GM13977 (cell line): ENCODE results near the gene OBSCN.

Source experiments
- DNase-seq: peaks from one replicate; pipeline ENCODE4 v3.0.0; 2012; ENCODE audit warnings: low spot score
- CTCF ChIP-seq: IDR thresholded peaks from 2 replicates; pipeline ENCODE4 v1.5.1; 2012; ENCODE audit warnings: mild to moderate bottlenecking, control low read depth; ENCODE audit not compliant: insufficient read depth; ENCODE audit errors: extremely low read depth, missing control alignments
- in situ Hi-C: fragments of 300-500 bp; cut with MboI; formaldehyde crosslinking; loops from one replicate; pipeline ENCODE4 v1.12.0; 2022; ENCODE audit warnings: low sequenced_read_pairs, low pct_unique_long_range_greater_than_20kb, mixed read lengths, inconsistent platforms; ENCODE audit not compliant: unreplicated experiment

OBSCN gene

GRCh38 chr1:228279011-228279721 lies 71.3 kb downstream of the OBSCN start:
- DNase-seq = no peak
- in situ Hi-C loops = no loop called here
- TF ChIP-seq CTCF = no peak

GRCh38 chr1:228279722-228280105 lies 71.9 kb downstream of the OBSCN start:
- no peak for TF ChIP-seq CTCF
- no peak for DNase-seq
- in situ Hi-C loops = no loop called here

DNA sequence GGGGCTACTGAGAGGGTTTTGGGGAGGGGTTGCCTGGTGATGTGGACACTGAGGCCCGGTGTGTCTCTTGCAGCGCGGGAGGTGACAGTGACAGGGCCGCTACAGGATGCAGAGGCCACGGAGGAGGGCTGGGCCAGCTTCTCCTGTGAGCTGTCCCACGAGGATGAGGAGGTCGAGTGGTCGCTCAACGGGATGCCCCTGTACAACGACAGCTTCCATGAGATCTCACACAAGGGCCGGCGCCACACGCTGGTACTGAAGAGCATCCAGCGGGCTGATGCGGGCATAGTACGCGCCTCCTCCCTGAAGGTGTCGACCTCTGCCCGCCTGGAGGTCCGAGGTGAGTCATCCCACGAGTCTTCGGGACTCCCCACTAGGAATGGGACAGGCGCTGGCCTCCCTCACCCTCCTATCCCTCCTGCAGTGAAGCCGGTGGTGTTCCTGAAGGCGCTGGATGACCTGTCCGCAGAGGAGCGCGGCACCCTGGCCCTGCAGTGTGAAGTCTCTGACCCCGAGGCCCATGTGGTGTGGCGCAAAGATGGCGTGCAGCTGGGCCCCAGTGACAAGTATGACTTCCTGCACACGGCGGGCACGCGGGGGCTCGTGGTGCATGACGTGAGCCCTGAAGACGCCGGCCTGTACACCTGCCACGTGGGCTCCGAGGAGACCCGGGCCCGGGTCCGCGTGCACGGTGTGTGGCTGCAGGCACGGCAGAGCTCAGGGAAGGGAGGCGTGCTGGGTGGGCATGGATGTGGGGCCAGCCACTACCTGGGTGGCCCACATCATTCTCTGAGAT lies 72.5 kb downstream of the OBSCN start:
- TF ChIP-seq CTCF = no peak
- in situ Hi-C loops = no loop called here
- no peak for DNase-seq

- in situ Hi-C loops = no loop called here
- no peak for TF ChIP-seq CTCF
- no peak for DNase-seq
Observed at GRCh38 chr1:228280961-228281591, 73.2 kb downstream of the OBSCN start.

GRCh38 chr1:228281631-228282328 lies 73.9 kb downstream of the OBSCN start:
- TF ChIP-seq CTCF = no peak
- in situ Hi-C loops = no loop called here
- DNase-seq = no peak

- no peak for DNase-seq
- in situ Hi-C loops = no loop called here
Observed at GRCh38 chr1:228282329-228283042, 74.6 kb downstream of the OBSCN start.

More at GRCh38 chr1:228282329-228283042, 74.6 kb downstream of the OBSCN start:
- no peak for TF ChIP-seq CTCF
